Endothelial cell of umbilical vein (primary cell): ENCODE data around the gene PLXDC1. TPM values are rescaled to one million over a fixed set of nuclear protein-coding genes. Genes with fewer than 3 reads are reported as not detected.
"Not testable (repeated sequence)": the region's sequence is repeated elsewhere in the genome, so short reads cannot be mapped to it uniquely, and the experiment has no call there.

ENCODE experiments used
- BruUV-seq: library from RNA; stranded (reverse); fragments of 400-500 nt; replicated peaks from 2 replicates; lab custom pipeline; 2021; lab: Mats Ljungman, UMichigan
- CTCF ChIA-PET: fragments of 300-600, 350-600 bp; sonication (Branson Sonifier 250); formaldehyde crosslinking; loops from one replicate; lab custom pipeline; 2021; ENCODE audit warnings: antibody characterized with exemption, inconsistent platforms; lab: Charles Lee
- POLR2A ChIA-PET: fragments of 300-600, 350-600 bp; sonication (Branson Sonifier 250); formaldehyde crosslinking; loops from one replicate; lab custom pipeline; 2021; ENCODE audit warnings: antibody characterized with exemption, inconsistent platforms; lab: Charles Lee
- DNase-seq: peaks from one replicate; pipeline ENCODE4 v3.0.0-alpha.2; 2011; ENCODE audit warnings: low read depth, low spot score
- FAIRE-seq: peaks from 2 replicates; lab custom pipeline; 2011; peaks lifted over from hg19 to GRCh38; lab: Jason Lieb, UNC
- H2AFZ ChIP-seq: 2 replicates; pipeline ENCODE4 v1.6.0; 2012; ENCODE audit warnings: low read depth, low read length, control low read depth, inconsistent platforms
- H3K27ac ChIP-seq: 2 replicates; pipeline ENCODE4 v1.5.1; 2011; ENCODE audit warnings: low read depth, mild to moderate bottlenecking, control low read depth, low read length, moderate library complexity; ENCODE audit not compliant: insufficient read depth
- H3K27me3 ChIP-seq, 2 experiments: 2 replicates each; pipeline versions ENCODE4 v1.6.0 to v1.6.1; 2011; ENCODE audit warnings: low read length in 2 of 2, mixed read lengths in 1 of 2; ENCODE audit not compliant: control insufficient read depth in 2 of 2, insufficient read depth in 2 of 2
- H3K36me3 ChIP-seq, 2 experiments: 2 replicates in 1 of 2; 3 replicates in 1 of 2; pipeline ENCODE4 v1.5.1; 2011; ENCODE audit warnings: low read length in 2 of 2, mild to moderate bottlenecking in 1 of 2, moderate library complexity in 1 of 2; ENCODE audit not compliant: control insufficient read depth in 2 of 2, insufficient read depth in 2 of 2; ENCODE audit errors: extremely low read depth in 1 of 2
- H3K4me1 ChIP-seq: 3 replicates; pipeline ENCODE4 v1.5.1; 2011; ENCODE audit warnings: mild to moderate bottlenecking, low read length; ENCODE audit not compliant: control insufficient read depth, insufficient read depth; ENCODE audit errors: extremely low read depth
- H3K4me2 ChIP-seq: 2 replicates; pipeline ENCODE4 v1.6.1; 2011; ENCODE audit warnings: low read length, control low read depth, mixed read lengths; ENCODE audit not compliant: insufficient read depth
- H3K4me3 ChIP-seq, 3 experiments: fragments of 200-600 bp in 1 of 3; sonication (generic), shearing (Covaris generic) in 1 of 3; replicated peaks in 1 of 3; 2 replicates each; pipeline ENCODE4 v1.5.1; 2011 to 2016; ENCODE audit warnings: control low read depth in 3 of 3, low read length in 3 of 3, mild to moderate bottlenecking in 2 of 3, inconsistent platforms in 1 of 3, low read depth in 1 of 3, moderate library complexity in 1 of 3; ENCODE audit not compliant: insufficient read depth in 1 of 3
- H3K79me2 ChIP-seq: 2 replicates; pipeline ENCODE4 v1.6.0; 2012; ENCODE audit warnings: low read length, inconsistent platforms; ENCODE audit not compliant: control insufficient read depth, insufficient read depth
- H3K9ac ChIP-seq: replicated peaks from 2 replicates; pipeline ENCODE3; 2011; ENCODE audit warnings: low read length, control low read depth; ENCODE audit not compliant: insufficient read depth; ENCODE audit errors: extremely low read depth
- H3K9me1 ChIP-seq: replicated peaks from 3 replicates; pipeline ENCODE4 v1.6.0; 2011; ENCODE audit warnings: mild to moderate bottlenecking, low read length; ENCODE audit not compliant: control insufficient read depth, insufficient read depth; ENCODE audit errors: extremely low read depth
- H3K9me3 ChIP-seq: replicated peaks from 2 replicates; pipeline ENCODE4 v1.5.1; 2012; ENCODE audit warnings: low read length, inconsistent platforms; ENCODE audit not compliant: control insufficient read depth, insufficient read depth
- H4K20me1 ChIP-seq: replicated peaks from 2 replicates; pipeline ENCODE3; 2011; ENCODE audit warnings: mild to moderate bottlenecking, low read length; ENCODE audit not compliant: control insufficient read depth, insufficient read depth; ENCODE audit errors: extremely low read depth
- EZH2 ChIP-seq: IDR thresholded peaks from 2 replicates; pipeline ENCODE4 v1.6.1; 2012; ENCODE audit warnings: borderline replicate concordance, low read depth, mild to moderate bottlenecking, moderate library complexity, low read length, inconsistent platforms; ENCODE audit not compliant: severe bottlenecking
- FOS ChIP-seq: IDR thresholded peaks from 2 replicates; pipeline ENCODE4 v1.6.1; 2011; ENCODE audit warnings: mild to moderate bottlenecking, low read length, moderate library complexity, borderline replicate concordance; ENCODE audit not compliant: insufficient read depth
- GATA2 ChIP-seq: IDR thresholded peaks from 2 replicates; pipeline ENCODE4 v1.7.0; 2011; ENCODE audit warnings: low read depth, mild to moderate bottlenecking, moderate library complexity, mixed read lengths, low read length; ENCODE audit not compliant: insufficient read length, insufficient read depth
- MAX ChIP-seq: IDR thresholded peaks from 2 replicates; pipeline ENCODE4 v1.6.1; 2011; ENCODE audit not compliant: insufficient read depth, insufficient read length
- POLR2A ChIP-seq: IDR thresholded peaks from 2 replicates; pipeline ENCODE4 v1.6.1; 2012; ENCODE audit warnings: low read depth, mild to moderate bottlenecking, control low read depth, low read length
- POLR2AphosphoS5 ChIP-seq: IDR thresholded peaks from 2 replicates; pipeline ENCODE4 v1.6.1; 2012; ENCODE audit warnings: low read depth, mild to moderate bottlenecking, control low read depth, low read length, moderate library complexity; ENCODE audit not compliant: insufficient read depth
- dilution Hi-C: fragments of 300-500 bp; cut with MboI; formaldehyde crosslinking; loops from one replicate; pipeline ENCODE4 v1.15.0; 2019; ENCODE audit warnings: low sequenced_read_pairs; ENCODE audit not compliant: extremely low pct_ligation_motif_present
- intact Hi-C: fragments of 100-400 bp; cut with micrococcal nuclease; formaldehyde crosslinking; loops from one replicate; pipeline ENCODE4 v1.10.0; 2022
- polyA plus RNA-seq, 4 experiments: library from polyadenylated mRNA; depleted of rRNA in 3 of 4; stranded (reverse) in 3 of 4; unstranded in 1 of 4; fragments of >200 nt; gene quantifications; 2 replicates each; pipeline versions ENCODE4 v1.2.1 to v1.2.3, GENCODE V29; 2011 to 2012; ENCODE audit warnings: missing spikeins in 1 of 4
- total RNA-seq: library from RNA; stranded (reverse); gene quantifications from 2 replicates; pipeline ENCODE4 v1.2.3, GENCODE V29; 2021

Gene PLXDC1
- total and polyA plus RNA-seq, 2 donors (not counting 3 experiments of a cell fraction or from before 2014, with no cell fraction given), result 0.03 TPM; not detected in 1

DNA sequence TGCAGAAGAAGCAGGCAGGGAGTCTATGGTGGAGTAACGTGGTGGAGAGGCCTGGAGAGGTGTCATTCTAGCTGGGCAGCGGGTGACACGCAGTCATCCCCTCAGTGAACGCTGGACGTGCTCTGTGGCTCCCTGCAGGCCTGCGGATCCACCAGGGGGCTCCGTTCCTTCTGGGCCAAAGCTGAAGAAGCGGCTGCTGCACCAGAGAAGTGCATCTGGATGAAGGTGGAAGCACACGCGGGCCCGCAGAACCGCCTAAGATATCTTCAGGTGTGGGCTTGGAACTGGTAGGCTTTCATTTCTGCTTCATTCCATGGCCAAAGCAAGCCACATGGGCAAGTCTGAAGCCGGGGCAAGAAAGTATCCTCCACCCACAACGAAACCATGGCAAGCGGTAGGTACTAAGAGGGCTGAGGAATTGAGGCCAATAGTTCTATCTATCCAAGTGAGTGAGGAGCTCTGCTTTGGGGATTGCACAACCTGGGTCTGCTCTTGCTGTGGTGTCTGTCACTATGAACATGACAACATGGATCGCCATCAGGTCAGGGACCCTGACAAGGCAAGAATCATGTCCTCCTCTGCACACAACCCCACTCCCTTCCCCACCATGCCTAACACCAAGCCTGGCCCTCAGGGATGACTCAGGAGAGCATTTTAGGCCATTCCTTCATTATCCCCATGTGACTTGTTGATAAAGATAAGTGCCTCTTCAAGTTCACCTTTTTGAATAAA, 105.3 kb downstream of the PLXDC1 start:
- no TSS peak for BruUV-seq
- CTCF ChIA-PET, result no interaction called here
- peak overlapping the region; percentile 6 for H3K27ac ChIP-seq
- H3K9me1 ChIP-seq, result no peaks in the 10 kb centered on the region
- peaks cover 2% of the 10 kb centered on the region for H3K9me3 ChIP-seq
- FAIRE-seq (no peak), DNase-seq (no peak)
- no peak overlapping the region for H2AFZ ChIP-seq
- H3K36me3 ChIP-seq, result no peaks in the 10 kb centered on the region
- H3K4me3 ChIP-seq, result no peak overlapping the region
- dilution Hi-C loops, result no loop called here
- POLR2A ChIA-PET, result no interaction called here
- H3K27me3 ChIP-seq, result peaks cover 7% of the 10 kb centered on the region in 2 experiments
- TF ChIP-seq MAX (no peak), FOS (no peak), POLR2A (no peak), EZH2 (no peak), GATA2 (no peak)
- no peaks in the 10 kb centered on the region for H3K4me1 ChIP-seq
- no peak overlapping the region for H3K9ac ChIP-seq
- H3K79me2 ChIP-seq, result no peaks in the 10 kb centered on the region
- intact Hi-C loops, result no loop called here
- no peak overlapping the region for H3K4me2 ChIP-seq
- H4K20me1 ChIP-seq, result no peaks in the 10 kb centered on the region

DNA sequence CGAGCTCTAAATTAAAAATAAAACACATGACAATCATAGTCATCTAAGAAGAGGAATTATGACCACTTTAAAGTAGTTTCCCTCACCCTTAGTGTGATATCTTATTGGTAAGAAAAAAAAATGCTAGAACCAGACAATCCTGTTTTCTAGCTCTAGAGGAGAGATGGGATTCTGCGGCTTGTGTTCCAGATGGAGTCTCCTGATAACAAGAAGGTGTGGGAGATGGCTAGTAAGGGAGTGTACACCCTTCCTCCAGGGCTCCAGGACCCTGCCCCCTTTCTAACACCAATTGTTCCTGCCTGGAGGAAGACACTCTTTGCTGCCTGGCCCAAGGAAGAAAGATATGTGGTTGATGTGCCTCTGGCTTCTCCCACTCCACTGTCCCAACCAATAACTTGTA, 115.4 kb downstream of the PLXDC1 start:
- Histone ChIP-seq H3K4me3 (no peak overlapping the region), H4K20me1 (no peaks in the 10 kb centered on the region), H3K9ac (no peak overlapping the region), H3K27me3 (peaks cover 6 to 33% of the 10 kb centered on the region in 2 experiments), H3K4me1 (no peaks in the 10 kb centered on the region), H3K79me2 (no peaks in the 10 kb centered on the region), H2AFZ (no peak overlapping the region), H3K36me3 (no peaks in the 10 kb centered on the region), H3K9me3 (no peaks in the 10 kb centered on the region), H3K4me2 (no peak overlapping the region), H3K9me1 (no peaks in the 10 kb centered on the region), H3K27ac (no peak overlapping the region)
- no peak for TF ChIP-seq POLR2AphosphoS5
- CTCF ChIA-PET, result interaction anchor here (0.6 to 1.1 kb wide), 2 partner anchors 53 to 82 kb away, joined by 3 to 6 read pairs; no protein-coding TSS in a partner anchor
- no TSS peak for BruUV-seq
- dilution Hi-C loops (no loop called here), intact Hi-C loops (no loop called here)
- FAIRE-seq (no peak), DNase-seq (no peak)
- POLR2A ChIA-PET, result no interaction called here

- H3K36me3 ChIP-seq, H3K9me3 ChIP-seq, H3K4me2 ChIP-seq, H3K27ac ChIP-seq, H3K4me1 ChIP-seq, dilution Hi-C loops, H3K9ac ChIP-seq, intact Hi-C loops, H4K20me1 ChIP-seq, BruUV-seq, H3K4me3 ChIP-seq, H3K79me2 ChIP-seq, H2AFZ ChIP-seq, FAIRE-seq, H3K9me1 ChIP-seq, POLR2A ChIA-PET, DNase-seq: not testable (repeated sequence)
- CTCF ChIA-PET, result interaction anchor here (0.6 to 1.1 kb wide), 2 partner anchors 53 to 82 kb away, joined by 3 to 6 read pairs; no protein-coding TSS in a partner anchor
- H3K27me3 ChIP-seq, result peaks cover 7 to 28% of the 10 kb centered on the region in 2 experiments
These were observed 115.9 kb downstream of the PLXDC1 start for GRCh38 chr17:39035578-39035977.
